H1 (cell line): ENCODE measurements around the gene IL1RAPL1.

Experiments used
- CTCF ChIP-seq, 3 experiments: IDR thresholded peaks; 1 replicate in 2 of 3; 2 replicates in 1 of 3; pipeline versions ENCODE4 v1.5.1 to v1.6.1; 2011; ENCODE audit warnings: low read length in 3 of 3, mild to moderate bottlenecking in 3 of 3, inconsistent platforms in 2 of 3, low read depth in 1 of 3, moderate library complexity in 1 of 3; ENCODE audit not compliant: insufficient read depth in 1 of 3; ENCODE audit errors: control extremely low read depth in 1 of 3
- EP300 ChIP-seq, 2 experiments: IDR thresholded peaks; 1 replicate in 1 of 2; 2 replicates in 1 of 2; pipeline ENCODE4 v1.6.1; 2011 to 2012; ENCODE audit warnings: low read depth in 2 of 2, low read length in 2 of 2, mild to moderate bottlenecking in 2 of 2, borderline replicate concordance in 1 of 2, inconsistent platforms in 1 of 2, moderate library complexity in 1 of 2
- EZH2 ChIP-seq: fragments of 200-600 bp; sonication (generic); IDR thresholded peaks from 2 replicates; pipeline ENCODE4 v1.7.1; 2012; ENCODE audit warnings: low read depth, mild to moderate bottlenecking, moderate library complexity, low read length, inconsistent platforms; ENCODE audit not compliant: severe bottlenecking
- POLR2A ChIP-seq, 2 experiments: IDR thresholded peaks; 1 replicate in 1 of 2; 2 replicates in 1 of 2; pipeline ENCODE4 v1.6.1; 2011; ENCODE audit warnings: low read depth in 2 of 2, low read length in 2 of 2, mild to moderate bottlenecking in 2 of 2; ENCODE audit errors: control extremely low read depth in 1 of 2
- SP1 ChIP-seq: IDR thresholded peaks from 2 replicates; pipeline ENCODE4 v1.6.1; 2011; ENCODE audit warnings: low read depth, low read length
- SP2 ChIP-seq: IDR thresholded peaks from 2 replicates; pipeline ENCODE4 v1.6.1; 2012; ENCODE audit warnings: mild to moderate bottlenecking, low read length, inconsistent platforms
- ZNF274 ChIP-seq: IDR thresholded peaks from 2 replicates; pipeline ENCODE4 v1.7.0; 2012; ENCODE audit warnings: low read length, borderline replicate concordance; ENCODE audit errors: extremely low read depth

GRCh38 chrX:28910487-28910886, 323.2 kb downstream of the IL1RAPL1 start:
- TF ChIP-seq CTCF (IDR thresholded peaks at IDR 0.05; ENCODE audit: control extremely low read depth in 1 of 3, insufficient read depth in 1 of 3, low read depth in 1 of 3, low read length in 3 of 3) (no peak), SP1 (no peak), POLR2A (IDR thresholded peaks at IDR 0.05; ENCODE audit: control extremely low read depth in 1 of 2, low read depth in 2 of 2, low read length in 2 of 2) (no peak), EZH2 (no peak), ZNF274 (no peak), EP300 (IDR thresholded peaks at IDR 0.05; ENCODE audit: borderline replicate concordance in 1 of 2, low read depth in 2 of 2, low read length in 2 of 2) (no peak), SP2 (no peak)
